GM12801 (cell line): ENCODE results near the gene SNX9.

Experiments
- CTCF ChIP-seq: IDR thresholded peaks from one replicate; pipeline ENCODE4 v1.5.1; 2011; ENCODE audit warnings: control low read depth; ENCODE audit not compliant: insufficient read length; ENCODE audit errors: extremely low read depth

SNX9 gene

GRCh38 chr6:157806131-157806855 lies 16.8 kb upstream of the SNX9 start:
- TF ChIP-seq CTCF = no peak

GRCh38 chr6:157806856-157807215 lies 16.2 kb upstream of the SNX9 start:
- no peak for TF ChIP-seq CTCF

GRCh38 chr6:157808405-157808950 lies 14.6 kb upstream of the SNX9 start:
- TF ChIP-seq CTCF = no peak

- TF ChIP-seq CTCF = no peak
Observed at GRCh38 chr6:157809613-157810012, 13.4 kb upstream of the SNX9 start.

GRCh38 chr6:157811137-157811475 lies 11.9 kb upstream of the SNX9 start:
- no peak for TF ChIP-seq CTCF

- no peak for TF ChIP-seq CTCF
Observed at GRCh38 chr6:157811476-157812173, 11.4 kb upstream of the SNX9 start.

GRCh38 chr6:157812425-157813171 lies 10.4 kb upstream of the SNX9 start:
- TF ChIP-seq CTCF = no peak
